Measurements from ENCODE around the gene CMC2.

Gene CMC2

GRCh38 chr16:80971819-80972218 is 34.9 kb downstream of the CMC2 start:
- no peak for DNase-seq

- no peak for DNase-seq
Measured at GRCh38 chr16:80969114-80969484, 37.6 kb downstream of the CMC2 start.

GRCh38 chr16:80968386-80969113 is 38.1 kb downstream of the CMC2 start:
- DNase-seq, result no peak

GRCh38 chr16:80966617-80967016 is 40.1 kb downstream of the CMC2 start:
- DNase-seq, result no peak

- DNase-seq, result no peak
Measured at GRCh38 chr16:80964351-80964750, 42.3 kb downstream of the CMC2 start.

- no peak for DNase-seq
Measured at GRCh38 chr16:80962879-80963278, 43.8 kb downstream of the CMC2 start.

- no peak for DNase-seq
Measured at GRCh38 chr16:80958284-80958683, 48.4 kb downstream of the CMC2 start.

GRCh38 chr16:80954985-80955384 is 51.7 kb downstream of the CMC2 start:
- DNase-seq, result no peak

- no peak for DNase-seq
Measured at GRCh38 chr16:80948886-80949493, 57.7 kb downstream of the CMC2 start.

- no peak for DNase-seq
Measured at GRCh38 chr16:80947708-80948625, 58.7 kb downstream of the CMC2 start.

- no peak for DNase-seq
Measured at GRCh38 chr16:80947239-80947638, 59.4 kb downstream of the CMC2 start.

GRCh38 chr16:80946481-80946880 is 60.2 kb downstream of the CMC2 start:
- no peak for DNase-seq

GRCh38 chr16:80940069-80940856 is 66.4 kb downstream of the CMC2 start:
- DNase-seq, result no peak

GRCh38 chr16:80938879-80939260 is 67.8 kb downstream of the CMC2 start:
- no peak for DNase-seq

- DNase-seq, result no peak
Measured at GRCh38 chr16:80938004-80938878, 68.4 kb downstream of the CMC2 start.

- DNase-seq, result no peak
Measured at GRCh38 chr16:80936410-80936809, 70.3 kb downstream of the CMC2 start.

- DNase-seq, result no peak
Measured at GRCh38 chr16:80935691-80936090, 71.0 kb downstream of the CMC2 start.

- no peak for DNase-seq
Measured at GRCh38 chr16:80932708-80933095, 74.0 kb downstream of the CMC2 start.

GRCh38 chr16:80931801-80932707 is 74.6 kb downstream of the CMC2 start:
- no peak for DNase-seq

- DNase-seq, result no peak
Measured at GRCh38 chr16:80924372-80924978, 82.2 kb downstream of the CMC2 start.
